ENCODE measurements around the gene MRRF. TPM values are rescaled to one million over a fixed set of nuclear protein-coding genes. Genes with fewer than 3 reads are reported as not detected.
A peak's percentile ranks its signal among the peaks of the same experiment; 100 is the strongest.

Gene MRRF
- total and polyA plus RNA-seq, 2 experiments from 2014 or later = 23.7 to 30.8 TPM

- Histone ChIP-seq H3F3A (ENCODE audit: insufficient read depth) (peaks cover 12% of the 10 kb centered on the region), H4K20me1 (ENCODE audit: insufficient read depth) (no peaks in the 10 kb centered on the region), H3K36me3 (ENCODE audit: low read depth) (peaks cover 12% of the 10 kb centered on the region; the same call in 1 of the 2 replicates), H3K27ac (no peak overlapping the region), H3K27me3 (replicated peaks; ENCODE audit: insufficient read depth) (no peaks in the 10 kb centered on the region), H3K4me2 (ENCODE audit: unreplicated experiment) (no peak overlapping the region), H3K9me3 (ENCODE audit: low read depth) (no peaks in the 10 kb centered on the region), H3K9ac (no peak overlapping the region), H2AFZ (no peak overlapping the region), H3K4me1 (ENCODE audit: insufficient read depth) (peaks cover 16% of the 10 kb centered on the region), H3K79me2 (ENCODE audit: insufficient read depth) (0 out of 2 replicates have a peak, but pooled peaks cover 6% of the 10 kb centered on the region), H3K4me3 (no peak overlapping the region), H3K9me2 (ENCODE audit: insufficient read depth) (no peaks in the 10 kb centered on the region)
- no peak for DNase-seq
- in situ Hi-C loops (cut with MboI) = no loop called here
- 85 to 86% methylated on average over 21 to 24 of the region's 24 CpGs for WGBS, 2 experiments (ENCODE audit: low coverage in 1 of 2, low lambda C conversion rate in 2 of 2, missing lambda C conversion rate in 2 of 2)
- TF ChIP-seq EZH2 (IDR thresholded peaks at IDR 0.05; ENCODE audit: insufficient read depth, poor library complexity, severe bottlenecking) = no peak
- no peak for TF ChIP-seq EZH2phosphoT487 (IDR thresholded peaks at IDR 0.05; ENCODE audit: insufficient read depth, low read depth)
These were observed 112.8 kb downstream of the MRRF start for GRCh38 chr9:122377241-122378164.

- Histone ChIP-seq H3K9ac (no peak overlapping the region), H3K9me3 (ENCODE audit: low read depth) (no peaks in the 10 kb centered on the region), H3K4me2 (ENCODE audit: unreplicated experiment) (no peak overlapping the region), H3F3A (ENCODE audit: insufficient read depth) (peaks cover 19% of the 10 kb centered on the region), H3K36me3 (ENCODE audit: low read depth) (peaks cover 12% of the 10 kb centered on the region; the same call in 1 of the 2 replicates), H4K20me1 (ENCODE audit: insufficient read depth) (no peaks in the 10 kb centered on the region), H3K4me1 (ENCODE audit: insufficient read depth) (peaks cover 23% of the 10 kb centered on the region), H2AFZ (no peak overlapping the region), H3K27me3 (replicated peaks; ENCODE audit: insufficient read depth) (no peaks in the 10 kb centered on the region), H3K27ac (no peak overlapping the region), H3K79me2 (ENCODE audit: insufficient read depth) (0 out of 2 replicates have a peak, but pooled peaks cover 6% of the 10 kb centered on the region), H3K9me2 (ENCODE audit: insufficient read depth) (no peaks in the 10 kb centered on the region), H3K4me3 (no peak overlapping the region)
- WGBS, 2 experiments (ENCODE audit: low coverage in 1 of 2, low lambda C conversion rate in 2 of 2, missing lambda C conversion rate in 2 of 2) = 89 to 90% methylated on average over 7 to 8 of the region's 8 CpGs
- no peak for DNase-seq
- TF ChIP-seq EZH2phosphoT487 (IDR thresholded peaks at IDR 0.05; ENCODE audit: insufficient read depth, low read depth) (no peak), EZH2 (IDR thresholded peaks at IDR 0.05; ENCODE audit: insufficient read depth, poor library complexity, severe bottlenecking) (no peak)
- in situ Hi-C loops (cut with MboI) = no loop called here
These were observed 113.6 kb downstream of the MRRF start for GRCh38 chr9:122378236-122378635.

DNA sequence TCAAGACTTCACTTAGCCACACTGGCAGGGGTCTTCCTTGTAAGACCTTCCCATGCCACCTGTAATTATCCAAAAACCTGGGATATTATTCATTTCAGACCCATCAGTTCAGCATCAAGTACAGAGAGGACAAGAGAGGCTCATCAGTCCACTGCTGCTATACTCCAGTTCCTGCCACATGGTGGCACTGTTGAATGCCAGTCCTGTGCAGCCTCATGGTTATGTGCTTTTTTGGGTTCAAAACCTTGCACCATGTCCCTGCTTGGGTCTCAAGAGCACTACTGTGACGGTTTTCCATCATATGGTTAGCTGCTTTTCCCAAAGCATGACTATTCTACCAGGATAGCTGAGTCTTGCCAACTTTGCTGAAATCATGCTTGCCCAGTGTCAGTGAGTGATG lies 114.7 kb downstream of the MRRF start:
- peak; percentile 22 for DNase-seq
- in situ Hi-C loops (cut with MboI) = no loop called here
- H3K4me1 ChIP-seq (ENCODE audit: insufficient read depth) = peaks cover 34% of the 10 kb centered on the region
- H4K20me1 ChIP-seq (ENCODE audit: insufficient read depth) = no peaks in the 10 kb centered on the region
- H3K36me3 ChIP-seq (ENCODE audit: low read depth) = peaks cover 12% of the 10 kb centered on the region; the same call in 1 of the 2 replicates
- H2AFZ ChIP-seq = no peak overlapping the region
- 0 out of 2 replicates have a peak, but pooled peaks cover 6% of the 10 kb centered on the region for H3K79me2 ChIP-seq (ENCODE audit: insufficient read depth)
- TF ChIP-seq EZH2 (IDR thresholded peaks at IDR 0.05; ENCODE audit: insufficient read depth, poor library complexity, severe bottlenecking) (no peak), EZH2phosphoT487 (IDR thresholded peaks at IDR 0.05; ENCODE audit: insufficient read depth, low read depth) (no peak)
- H3K27ac ChIP-seq = no peak overlapping the region
- H3K27me3 ChIP-seq (replicated peaks; ENCODE audit: insufficient read depth) = no peaks in the 10 kb centered on the region
- no peaks in the 10 kb centered on the region for H3K9me3 ChIP-seq (ENCODE audit: low read depth)
- H3F3A ChIP-seq (ENCODE audit: insufficient read depth) = peaks cover 29% of the 10 kb centered on the region
- no peak overlapping the region for H3K9ac ChIP-seq
- no peak overlapping the region for H3K4me2 ChIP-seq (ENCODE audit: unreplicated experiment)
- H3K4me3 ChIP-seq = no peak overlapping the region
- no peaks in the 10 kb centered on the region for H3K9me2 ChIP-seq (ENCODE audit: insufficient read depth)
- 41 to 60% methylated on average over 1 of the region's 1 CpG for WGBS, 2 experiments (ENCODE audit: low coverage in 1 of 2, low lambda C conversion rate in 2 of 2, missing lambda C conversion rate in 2 of 2)

DNA sequence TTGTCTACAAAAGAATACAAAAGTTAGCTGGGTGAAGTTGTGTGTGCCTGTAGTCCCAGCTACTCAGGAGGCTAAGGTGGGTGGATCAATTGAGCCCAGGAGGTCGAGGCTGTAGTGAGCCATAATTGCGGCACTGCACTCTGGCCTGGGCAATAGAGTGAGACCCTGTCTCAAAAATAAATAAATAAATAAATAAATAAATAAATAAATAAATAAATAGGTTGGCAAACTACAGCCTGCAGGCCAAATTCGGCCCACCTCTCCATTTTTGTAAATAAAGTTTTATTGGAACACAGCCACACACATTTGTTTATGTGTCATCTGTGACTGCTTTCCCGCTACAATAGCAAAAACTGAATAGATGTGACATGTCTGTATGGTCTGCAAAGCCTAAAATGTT lies 115.6 kb downstream of the MRRF start:
- H3K9ac ChIP-seq = no peak overlapping the region
- no peak for TF ChIP-seq EZH2phosphoT487 (IDR thresholded peaks at IDR 0.05; ENCODE audit: insufficient read depth, low read depth)
- no peak for TF ChIP-seq EZH2 (IDR thresholded peaks at IDR 0.05; ENCODE audit: insufficient read depth, poor library complexity, severe bottlenecking)
- in situ Hi-C loops (cut with MboI) = no loop called here
- WGBS, 2 experiments (ENCODE audit: low coverage in 1 of 2, low lambda C conversion rate in 2 of 2, missing lambda C conversion rate in 2 of 2) = 96% methylated on average over 4 of the region's 4 CpGs
- H3K4me3 ChIP-seq = no peak overlapping the region
- no peaks in the 10 kb centered on the region for H3K9me3 ChIP-seq (ENCODE audit: low read depth)
- H3K36me3 ChIP-seq (ENCODE audit: low read depth) = peaks cover 12% of the 10 kb centered on the region; the same call in 1 of the 2 replicates
- no peak overlapping the region for H3K27ac ChIP-seq
- peaks cover 37% of the 10 kb centered on the region for H3F3A ChIP-seq (ENCODE audit: insufficient read depth)
- peaks cover 34% of the 10 kb centered on the region for H3K4me1 ChIP-seq (ENCODE audit: insufficient read depth)
- H2AFZ ChIP-seq = no peak overlapping the region
- H3K27me3 ChIP-seq (replicated peaks; ENCODE audit: insufficient read depth) = no peaks in the 10 kb centered on the region
- 0 out of 2 replicates have a peak, but pooled peaks cover 5% of the 10 kb centered on the region for H3K79me2 ChIP-seq (ENCODE audit: insufficient read depth)
- H3K9me2 ChIP-seq (ENCODE audit: insufficient read depth) = no peaks in the 10 kb centered on the region
- no peak overlapping the region for H3K4me2 ChIP-seq (ENCODE audit: unreplicated experiment)
- H4K20me1 ChIP-seq (ENCODE audit: insufficient read depth) = no peaks in the 10 kb centered on the region
- DNase-seq = no peak

Small RNA genes within 50 kb of the gene (small RNA-seq; reads per million reads assigned to genes)
- not detected for gene AL162424.1 (ENCODE audit: low read depth, low replicate concordance)

Other genes with a start within 250 kb of the MRRF start
- 6.3 and 6.4 TPM in 2 replicates for gene TTLL11, start 171.6 kb upstream of the MRRF start, total RNA-seq (2014; rRNA removed; shearing (Covaris generic))
- 5.0 and 5.1 TPM in 2 replicates for gene TTLL11, start 171.6 kb upstream of the MRRF start, polyA plus RNA-seq (2016; fragmentation: Nextera tagmentation; extraction: Ambion mirVana)
- 35.5 and 47.4 TPM in 2 replicates for gene NDUFA8, start 105.1 kb upstream of the MRRF start, total RNA-seq (2014; rRNA removed; shearing (Covaris generic))
- 126 and 133 TPM in 2 replicates for gene NDUFA8, start 105.1 kb upstream of the MRRF start, polyA plus RNA-seq (2016; fragmentation: Nextera tagmentation; extraction: Ambion mirVana)
- gene MORN5, start 105.0 kb upstream of the MRRF start, total RNA-seq (2014; rRNA removed; shearing (Covaris generic)) = not detected in 2 replicates
- not detected in 2 replicates for gene MORN5, start 105.0 kb upstream of the MRRF start, polyA plus RNA-seq (2016; fragmentation: Nextera tagmentation; extraction: Ambion mirVana)
- gene LHX6, start 35.9 kb upstream of the MRRF start, total RNA-seq (2014; rRNA removed; shearing (Covaris generic)) = not detected in 2 replicates
- not detected in 2 replicates for gene LHX6, start 35.9 kb upstream of the MRRF start, polyA plus RNA-seq (2016; fragmentation: Nextera tagmentation; extraction: Ambion mirVana)
- 11.6 and 12.8 TPM in 2 replicates for gene RBM18, start within 50 bp of the MRRF start, total RNA-seq (2014; rRNA removed; shearing (Covaris generic))
- gene RBM18, start within 50 bp of the MRRF start, polyA plus RNA-seq (2016; fragmentation: Nextera tagmentation; extraction: Ambion mirVana) = 30.8 and 32.6 TPM in 2 replicates
- gene PTGS1, start 106.1 kb downstream of the MRRF start, total RNA-seq (2014; rRNA removed; shearing (Covaris generic)) = 39.6 and 51.5 TPM in 2 replicates
- 43.8 and 44.9 TPM in 2 replicates for gene PTGS1, start 106.1 kb downstream of the MRRF start, polyA plus RNA-seq (2016; fragmentation: Nextera tagmentation; extraction: Ambion mirVana)
- not detected in 2 replicates for gene OR1J1, start 213.0 kb downstream of the MRRF start, total RNA-seq (2014; rRNA removed; shearing (Covaris generic))
- 0.19 TPM in 1 of 2 replicates, not detected in the other for gene OR1J1, start 213.0 kb downstream of the MRRF start, polyA plus RNA-seq (2016; fragmentation: Nextera tagmentation; extraction: Ambion mirVana)
- 0.22 TPM in 1 of 2 replicates, not detected in the other for gene OR1J2, start 245.9 kb downstream of the MRRF start, total RNA-seq (2014; rRNA removed; shearing (Covaris generic))
- 0.20 and 0.28 TPM in 2 replicates for gene OR1J2, start 245.9 kb downstream of the MRRF start, polyA plus RNA-seq (2016; fragmentation: Nextera tagmentation; extraction: Ambion mirVana)